ENCODE data around the gene SLC36A3.
A peak's percentile ranks its signal among the peaks of the same experiment; 100 is the strongest.

Gene SLC36A3

GRCh38 chr5:151284392-151284967 lies 19.1 kb downstream of the SLC36A3 start:
- H3K27ac ChIP-seq (ENCODE audit: low read length): no peak overlapping the region
- TF ChIP-seq EZH2 (optimal IDR thresholded peaks at IDR 0.05; ENCODE audit: low read depth, low read length) (no peak), CTCF (IDR thresholded peaks at IDR 0.05; ENCODE audit: low read length) (peak; percentile 35), EZH2phosphoT487 (IDR thresholded peaks at IDR 0.05; ENCODE audit: low read length) (no peak)
- no peaks in the 10 kb centered on the region for H3K79me2 ChIP-seq (ENCODE audit: low read length)
- H3K4me1 ChIP-seq (ENCODE audit: low read length): no peaks in the 10 kb centered on the region
- H3K9me3 ChIP-seq (replicated peaks; ENCODE audit: insufficient read depth, low read length): no peaks in the 10 kb centered on the region
- no peak overlapping the region for H2AFZ ChIP-seq (ENCODE audit: low read length)
- H4K20me1 ChIP-seq (ENCODE audit: insufficient read depth, low read length): no peaks in the 10 kb centered on the region
- DNase-seq: no peak
- no peaks in the 10 kb centered on the region for H3K27me3 ChIP-seq (replicated peaks; ENCODE audit: insufficient read depth, low read length)
- no peak overlapping the region for H3K4me2 ChIP-seq (ENCODE audit: low read depth, low read length)
- H3K4me3 ChIP-seq (ENCODE audit: low read length): no peak overlapping the region
- no peak overlapping the region for H3K9ac ChIP-seq (ENCODE audit: low read length)
- no peaks in the 10 kb centered on the region for H3K36me3 ChIP-seq (replicated peaks; ENCODE audit: insufficient read depth, low read length)
- no peaks in the 10 kb centered on the region for H3F3A ChIP-seq (ENCODE audit: insufficient read depth, low read length)
- no peaks in the 10 kb centered on the region for H3K9me2 ChIP-seq (replicated peaks; ENCODE audit: insufficient read depth, low read length)

- H3K36me3 ChIP-seq (replicated peaks; ENCODE audit: insufficient read depth, low read length): no peaks in the 10 kb centered on the region
- no peaks in the 10 kb centered on the region for H3K79me2 ChIP-seq (ENCODE audit: low read length)
- no peak for TF ChIP-seq CTCF (IDR thresholded peaks at IDR 0.05; ENCODE audit: low read length)
- TF ChIP-seq EZH2 (optimal IDR thresholded peaks at IDR 0.05; ENCODE audit: low read depth, low read length): no peak
- TF ChIP-seq EZH2phosphoT487 (IDR thresholded peaks at IDR 0.05; ENCODE audit: low read length): no peak
- no peak overlapping the region for H3K27ac ChIP-seq (ENCODE audit: low read length)
- no peaks in the 10 kb centered on the region for H3K4me1 ChIP-seq (ENCODE audit: low read length)
- H3K4me2 ChIP-seq (ENCODE audit: low read depth, low read length): no peak overlapping the region
- no peaks in the 10 kb centered on the region for H3K27me3 ChIP-seq (replicated peaks; ENCODE audit: insufficient read depth, low read length)
- H3K9ac ChIP-seq (ENCODE audit: low read length): no peak overlapping the region
- no peak overlapping the region for H3K4me3 ChIP-seq (ENCODE audit: low read length)
- no peaks in the 10 kb centered on the region for H3F3A ChIP-seq (ENCODE audit: insufficient read depth, low read length)
- H4K20me1 ChIP-seq (ENCODE audit: insufficient read depth, low read length): no peaks in the 10 kb centered on the region
- no peak overlapping the region for H2AFZ ChIP-seq (ENCODE audit: low read length)
- H3K9me3 ChIP-seq (replicated peaks; ENCODE audit: insufficient read depth, low read length): no peaks in the 10 kb centered on the region
- no peak for DNase-seq
- H3K9me2 ChIP-seq (replicated peaks; ENCODE audit: insufficient read depth, low read length): no peaks in the 10 kb centered on the region
Observed at GRCh38 chr5:151283120-151283825, 20.3 kb downstream of the SLC36A3 start.

GRCh38 chr5:151281001-151281639 lies 22.4 kb downstream of the SLC36A3 start:
- no peak overlapping the region for H3K9ac ChIP-seq (ENCODE audit: low read length)
- H4K20me1 ChIP-seq (ENCODE audit: insufficient read depth, low read length): no peaks in the 10 kb centered on the region
- TF ChIP-seq EZH2 (optimal IDR thresholded peaks at IDR 0.05; ENCODE audit: low read depth, low read length) (no peak), CTCF (IDR thresholded peaks at IDR 0.05; ENCODE audit: low read length) (no peak), EZH2phosphoT487 (IDR thresholded peaks at IDR 0.05; ENCODE audit: low read length) (no peak)
- no peaks in the 10 kb centered on the region for H3K36me3 ChIP-seq (replicated peaks; ENCODE audit: insufficient read depth, low read length)
- no peak overlapping the region for H3K4me3 ChIP-seq (ENCODE audit: low read length)
- no peaks in the 10 kb centered on the region for H3K4me1 ChIP-seq (ENCODE audit: low read length)
- H3K9me2 ChIP-seq (replicated peaks; ENCODE audit: insufficient read depth, low read length): no peaks in the 10 kb centered on the region
- no peaks in the 10 kb centered on the region for H3K79me2 ChIP-seq (ENCODE audit: low read length)
- H3K4me2 ChIP-seq (ENCODE audit: low read depth, low read length): no peak overlapping the region
- DNase-seq: no peak
- no peaks in the 10 kb centered on the region for H3K9me3 ChIP-seq (replicated peaks; ENCODE audit: insufficient read depth, low read length)
- no peaks in the 10 kb centered on the region for H3K27me3 ChIP-seq (replicated peaks; ENCODE audit: insufficient read depth, low read length)
- no peak overlapping the region for H2AFZ ChIP-seq (ENCODE audit: low read length)
- H3K27ac ChIP-seq (ENCODE audit: low read length): no peak overlapping the region
- no peaks in the 10 kb centered on the region for H3F3A ChIP-seq (ENCODE audit: insufficient read depth, low read length)
